DMS114 treated with DMSO at 0.1 percent for 48 hours (cell line): ENCODE data around the gene JPT1.
"Not testable (repeated sequence)": the region's sequence is repeated elsewhere in the genome, so short reads cannot be mapped to it uniquely, and the experiment has no call there.

Experiments used
- DNase-seq: peaks from one replicate; lab custom pipeline; 2025; ENCODE audit not compliant: unreplicated experiment; lab: John Stamatoyannopoulos, UW

Gene JPT1

GRCh38 chr17:75130632-75131277 is 23.6 kb downstream of the JPT1 start:
- DNase-seq: peak; percentile 46

- DNase-seq: no peak
These were observed 24.2 kb downstream of the JPT1 start for GRCh38 chr17:75130059-75130631.

- DNase-seq: no peak
These were observed 24.7 kb downstream of the JPT1 start for GRCh38 chr17:75129576-75129975.

GRCh38 chr17:75128694-75129505 is 25.4 kb downstream of the JPT1 start:
- no peak for DNase-seq

- not testable (repeated sequence) for DNase-seq
These were observed 26.4 kb downstream of the JPT1 start for GRCh38 chr17:75127936-75128335.

GRCh38 chr17:75126954-75127353 is 27.4 kb downstream of the JPT1 start:
- no peak for DNase-seq

- DNase-seq: no peak
These were observed 28.3 kb downstream of the JPT1 start for GRCh38 chr17:75125984-75126383.

- DNase-seq: no peak
These were observed 29.5 kb downstream of the JPT1 start for GRCh38 chr17:75124819-75125162.

- DNase-seq: no peak
These were observed 30.1 kb downstream of the JPT1 start for GRCh38 chr17:75124041-75124818.

- DNase-seq: no peak
These were observed 36.0 kb downstream of the JPT1 start for GRCh38 chr17:75118307-75118706.

GRCh38 chr17:75116737-75117136 is 37.6 kb downstream of the JPT1 start:
- no peak for DNase-seq

- no peak for DNase-seq
These were observed 38.8 kb downstream of the JPT1 start for GRCh38 chr17:75115555-75115954.

- no peak for DNase-seq
These were observed 39.6 kb downstream of the JPT1 start for GRCh38 chr17:75114552-75115314.

GRCh38 chr17:75113798-75114551 is 40.3 kb downstream of the JPT1 start:
- DNase-seq: peak; percentile 82

GRCh38 chr17:75111777-75112335 is 42.5 kb downstream of the JPT1 start:
- no peak for DNase-seq

- no peak for DNase-seq
These were observed 43.9 kb downstream of the JPT1 start for GRCh38 chr17:75110234-75110937.

- DNase-seq: peak; percentile 60
These were observed 44.7 kb downstream of the JPT1 start, which contains the start of gene ARMC7 for GRCh38 chr17:75109407-75110233. Gene ARMC7, plus strand, starts transcription at chr17:75109969. Its CDS starts 320 bp downstream, at chr17:75110289.

- no peak for DNase-seq
These were observed 45.3 kb downstream of the JPT1 start for GRCh38 chr17:75109046-75109406.
